CD14-positive monocyte (primary cell): ENCODE results near the gene TACC2. TPM values are rescaled to one million over a fixed set of nuclear protein-coding genes. Genes with fewer than 3 reads are reported as not detected.

ENCODE experiments used
- DNase-seq, 3 donors: peaks; one replicate each; pipeline ENCODE4 v3.0.0-alpha.2; 2011 to 2022
- H2AFZ ChIP-seq: 2 replicates; pipeline ENCODE4 v1.6.0; 2012; ENCODE audit warnings: mild to moderate bottlenecking, low read depth, low read length, inconsistent platforms; ENCODE audit not compliant: insufficient read depth, poor library complexity, severe bottlenecking
- H3K27ac ChIP-seq, 2 donors: 1 replicate in 1 of 2; 2 replicates in 1 of 2; pipeline ENCODE4 v1.5.1; 2012 to 2013; ENCODE audit warnings: low read length in 2 of 2, control low read depth in 1 of 2, inconsistent platforms in 1 of 2, low read depth in 1 of 2, mild to moderate bottlenecking in 1 of 2
- H3K27me3 ChIP-seq, 2 donors: one replicate each; pipeline versions ENCODE4 v1.6.0 to v1.6.1; 2011 to 2013; ENCODE audit warnings: low read length in 2 of 2; ENCODE audit not compliant: control insufficient read depth in 2 of 2, insufficient read depth in 2 of 2
- H3K36me3 ChIP-seq, 2 donors: replicated peaks in 1 of 2; 1 replicate in 1 of 2; 2 replicates in 1 of 2; pipeline versions ENCODE4 v1.5.1 to v1.6.1; 2012 to 2013; ENCODE audit warnings: low read length in 2 of 2, control low read depth in 1 of 2, inconsistent platforms in 1 of 2, mild to moderate bottlenecking in 1 of 2; ENCODE audit not compliant: insufficient read depth in 2 of 2, control insufficient read depth in 1 of 2
- H3K4me1 ChIP-seq, 2 donors: 1 replicate in 1 of 2; 2 replicates in 1 of 2; pipeline versions ENCODE4 v1.5.1 to v1.6.1; 2012 to 2013; ENCODE audit warnings: low read length in 2 of 2, control low read depth in 1 of 2, inconsistent platforms in 1 of 2, mild to moderate bottlenecking in 1 of 2, moderate library complexity in 1 of 2; ENCODE audit not compliant: insufficient read depth in 2 of 2, control insufficient read depth in 1 of 2
- H3K4me2 ChIP-seq: replicated peaks from 2 replicates; pipeline ENCODE3; 2012; ENCODE audit warnings: low read length, moderate library complexity, mild to moderate bottlenecking; ENCODE audit not compliant: poor library complexity, severe bottlenecking; ENCODE audit errors: extremely low read depth
- H3K4me3 ChIP-seq, 3 experiments: fragments of 200-600 bp in 1 of 3; sonication (generic) in 1 of 3; replicated peaks in 1 of 3; 1 replicate in 2 of 3; 2 replicates in 1 of 3; pipeline ENCODE4 v1.5.1; 2011 to 2013; ENCODE audit warnings: low read length in 3 of 3, mild to moderate bottlenecking in 3 of 3, control low read depth in 2 of 3, low read depth in 2 of 3, inconsistent platforms in 1 of 3, moderate library complexity in 1 of 3
- H3K79me2 ChIP-seq: 2 replicates; pipeline ENCODE4 v1.6.0; 2012; ENCODE audit warnings: mild to moderate bottlenecking, control low read depth, inconsistent platforms, low read length, moderate library complexity; ENCODE audit not compliant: insufficient read depth
- H3K9ac ChIP-seq: 2 replicates; pipeline ENCODE4 v1.6.0; 2017; ENCODE audit warnings: low read length, mild to moderate bottlenecking; ENCODE audit not compliant: insufficient read depth, poor library complexity, severe bottlenecking
- H3K9me3 ChIP-seq, 2 donors: replicated peaks in 1 of 2; 1 replicate in 1 of 2; 2 replicates in 1 of 2; pipeline versions ENCODE4 v1.5.1 to v1.6.1; 2012 to 2013; ENCODE audit warnings: low read length in 2 of 2, control low read depth in 1 of 2; ENCODE audit not compliant: control insufficient read depth in 1 of 2, insufficient read depth in 1 of 2
- H4K20me1 ChIP-seq: 2 replicates; pipeline ENCODE4 v1.6.0; 2012; ENCODE audit warnings: mild to moderate bottlenecking, low read length, control low read depth, moderate library complexity; ENCODE audit not compliant: insufficient read depth
- H3K27ac Mint-ChIP-seq, 7 donors: one replicate each; pipeline ENCODE4 v1.8.0; 2020; ENCODE audit warnings: mild to moderate bottlenecking in 7 of 7, mixed read lengths in 7 of 7, moderate library complexity in 6 of 7, inconsistent platforms in 2 of 7
- H3K27me3 Mint-ChIP-seq, 3 donors: one replicate each; pipeline ENCODE4 v1.8.0; 2021 to 2022; ENCODE audit warnings: low read depth in 3 of 3, mild to moderate bottlenecking in 3 of 3, mixed read lengths in 3 of 3, moderate library complexity in 3 of 3, inconsistent platforms in 1 of 3
- H3K36me3 Mint-ChIP-seq, 2 donors: one replicate each; pipeline ENCODE4 v1.8.0; 2020; ENCODE audit warnings: mixed read lengths in 2 of 2, inconsistent platforms in 1 of 2, mild to moderate bottlenecking in 1 of 2
- H3K4me1 Mint-ChIP-seq: one replicate; pipeline ENCODE4 v1.8.0; 2020; ENCODE audit warnings: mild to moderate bottlenecking, mixed read lengths
- H3K4me3 Mint-ChIP-seq, 2 donors: one replicate each; pipeline ENCODE4 v1.8.0; 2020; ENCODE audit warnings: mild to moderate bottlenecking in 2 of 2, mixed read lengths in 2 of 2, moderate library complexity in 1 of 2
- H3K9me3 Mint-ChIP-seq, 7 donors: one replicate each; pipeline ENCODE4 v1.8.0; 2020 to 2022; ENCODE audit warnings: mixed read lengths in 7 of 7, mild to moderate bottlenecking in 6 of 7, moderate library complexity in 6 of 7, inconsistent platforms in 2 of 7
- WGBS: methylation state at CpG from one replicate; pipeline ENCODE4 v1.1.5; 2013; ENCODE audit warnings: missing lambda C conversion rate; ENCODE audit not compliant: insufficient coverage; 5-methylcytosine and 5-hydroxymethylcytosine counted together
- intact Hi-C, 2 donors: fragments of 100-400 bp; cut with micrococcal nuclease; formaldehyde crosslinking; loops; one replicate each; pipeline versions ENCODE4 v1.15.0 to v1.15.1; 2023
- polyA plus RNA-seq, 3 donors: library from polyadenylated mRNA; depleted of rRNA in 1 of 3; unstranded in 2 of 3; stranded (reverse) in 1 of 3; fragments of 300-500 nt in 2 of 3; fragments of >200 nt in 1 of 3; fragmentation: Illumina TruSeq in 2 of 3; gene quantifications; 1 replicate in 2 of 3; 2 replicates in 1 of 3; pipeline ENCODE4 v1.2.3, GENCODE V29; 2012 to 2021
- TF ChIP-seq, protein P1 (sequence below): fragments of 200-600 bp; IDR thresholded peaks from one replicate; pipeline ENCODE4 v1.8.0; 2022; ENCODE audit warnings: antibody characterized with exemption, mild to moderate bottlenecking

TACC2 gene
- polyA plus RNA-seq, 3 donors: 0.03 TPM; not detected in 2

DNA sequence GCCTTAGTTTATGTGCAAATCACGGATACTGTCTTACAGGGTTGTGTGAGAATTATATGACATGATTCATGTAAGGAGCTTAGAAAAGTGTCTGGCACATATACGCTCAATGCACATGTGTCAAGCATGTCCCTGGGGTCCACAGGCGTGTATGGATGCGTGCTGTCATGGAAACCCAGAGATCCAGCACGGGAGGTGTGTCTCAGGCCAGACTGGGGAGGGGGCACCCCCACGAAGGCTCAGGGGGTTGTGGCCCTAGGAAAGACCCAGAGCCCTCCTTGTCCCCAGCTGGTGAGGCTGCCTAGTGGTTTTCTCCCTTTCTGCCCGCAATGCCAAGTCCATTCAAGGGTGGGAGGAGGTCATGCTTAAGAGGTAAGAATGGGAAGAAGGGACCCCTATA lies 291.2 kb downstream of the TACC2 start:
- Histone ChIP-seq H3K9ac (no peak overlapping the region), H3K36me3 (no peaks in the 10 kb centered on the region), H3K4me1 (no peaks in the 10 kb centered on the region), H3K9me3 (no peaks in the 10 kb centered on the region), H3K27ac (no peak overlapping the region), H4K20me1 (no peaks in the 10 kb centered on the region), H3K4me3 (no peak overlapping the region), H3K4me2 (no peak overlapping the region), H2AFZ (no peak overlapping the region), H3K27me3 (no peaks in the 10 kb centered on the region), H3K79me2 (no peaks in the 10 kb centered on the region)
- H3K27me3 Mint-ChIP-seq: peaks cover 2 to 10% (median 5%) of the 10 kb centered on the region in 3 donors
- TF ChIP-seq, protein P1, sequence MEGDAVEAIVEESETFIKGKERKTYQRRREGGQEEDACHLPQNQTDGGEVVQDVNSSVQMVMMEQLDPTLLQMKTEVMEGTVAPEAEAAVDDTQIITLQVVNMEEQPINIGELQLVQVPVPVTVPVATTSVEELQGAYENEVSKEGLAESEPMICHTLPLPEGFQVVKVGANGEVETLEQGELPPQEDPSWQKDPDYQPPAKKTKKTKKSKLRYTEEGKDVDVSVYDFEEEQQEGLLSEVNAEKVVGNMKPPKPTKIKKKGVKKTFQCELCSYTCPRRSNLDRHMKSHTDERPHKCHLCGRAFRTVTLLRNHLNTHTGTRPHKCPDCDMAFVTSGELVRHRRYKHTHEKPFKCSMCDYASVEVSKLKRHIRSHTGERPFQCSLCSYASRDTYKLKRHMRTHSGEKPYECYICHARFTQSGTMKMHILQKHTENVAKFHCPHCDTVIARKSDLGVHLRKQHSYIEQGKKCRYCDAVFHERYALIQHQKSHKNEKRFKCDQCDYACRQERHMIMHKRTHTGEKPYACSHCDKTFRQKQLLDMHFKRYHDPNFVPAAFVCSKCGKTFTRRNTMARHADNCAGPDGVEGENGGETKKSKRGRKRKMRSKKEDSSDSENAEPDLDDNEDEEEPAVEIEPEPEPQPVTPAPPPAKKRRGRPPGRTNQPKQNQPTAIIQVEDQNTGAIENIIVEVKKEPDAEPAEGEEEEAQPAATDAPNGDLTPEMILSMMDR: no peak
- intact Hi-C loops: no loop called here
- DNase-seq: no peak
- H3K9me3 Mint-ChIP-seq: peaks cover 0 to 5% (median 0%) of the 10 kb centered on the region in 7 donors
- H3K4me3 Mint-ChIP-seq: no peak overlapping the region
- no peaks in the 10 kb centered on the region for H3K36me3 Mint-ChIP-seq
- H3K27ac Mint-ChIP-seq: no peak overlapping the region
- WGBS: 69% methylated on average over 5 of the region's 7 CpGs
- H3K4me1 Mint-ChIP-seq: no peaks in the 10 kb centered on the region

DNA sequence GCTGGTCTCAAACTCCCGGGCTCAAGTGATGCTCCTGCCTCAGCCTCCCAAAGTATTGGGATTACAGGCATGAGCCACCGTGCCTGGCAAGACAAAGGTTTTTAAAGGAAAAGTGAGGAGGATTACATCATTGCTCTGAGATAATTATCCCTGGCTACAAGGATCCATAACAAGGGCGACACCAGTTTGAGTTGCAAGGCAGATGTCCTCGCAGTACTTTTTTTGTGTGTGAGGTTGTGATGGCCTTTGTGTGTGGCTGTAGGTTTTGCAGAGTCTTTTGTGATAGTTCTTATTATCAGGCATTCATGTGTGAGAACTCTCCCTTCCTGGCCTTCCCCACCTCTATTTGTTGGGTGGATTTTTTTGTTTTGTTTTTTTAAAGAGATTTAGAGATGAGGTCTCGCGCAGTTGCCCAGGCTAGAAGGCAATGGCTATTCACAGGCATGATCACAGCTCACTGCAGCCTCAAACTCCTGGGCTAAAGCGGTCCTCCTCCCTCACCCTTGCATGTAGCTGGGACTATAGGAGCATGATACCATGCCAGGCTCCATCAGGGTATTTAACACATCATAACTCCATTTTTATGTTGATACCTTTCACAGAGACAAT lies 292.2 kb downstream of the TACC2 start:
- Mint-ChIP-seq H3K4me3 (no peak overlapping the region), H3K27me3 (peaks cover 2 to 10% (median 5%) of the 10 kb centered on the region in 3 donors)

More for the DNA sequence above, 292.2 kb downstream of the TACC2 start:
- intact Hi-C loops: no loop called here
- Mint-ChIP-seq H3K4me1 (no peaks in the 10 kb centered on the region), H3K36me3 (no peaks in the 10 kb centered on the region), H3K27ac (no peak overlapping the region), H3K9me3 (peaks cover 0 to 5% (median 0%) of the 10 kb centered on the region in 7 donors)
- no peak for DNase-seq
- H3K27ac ChIP-seq: no peak overlapping the region
- H3K36me3 ChIP-seq: no peaks in the 10 kb centered on the region
- WGBS: 83% methylated on average over 3 of the region's 7 CpGs
- H3K79me2 ChIP-seq: no peaks in the 10 kb centered on the region
- no peak overlapping the region for H3K9ac ChIP-seq
- H4K20me1 ChIP-seq: no peaks in the 10 kb centered on the region
- TF ChIP-seq, protein P1: no peak
- H3K9me3 ChIP-seq: no peaks in the 10 kb centered on the region
- no peaks in the 10 kb centered on the region for H3K4me1 ChIP-seq
- no peak overlapping the region for H3K4me2 ChIP-seq
- H3K27me3 ChIP-seq: no peaks in the 10 kb centered on the region
- no peak overlapping the region for H3K4me3 ChIP-seq
- no peak overlapping the region for H2AFZ ChIP-seq
